Testis (tissue), 3 donors: ENCODE results near the gene GHRH. TPM values are rescaled to one million over a fixed set of nuclear protein-coding genes. Genes with fewer than 3 reads are reported as not detected.

Experiments
- DNase-seq: peaks from one replicate; pipeline ENCODE4 v3.0.0-alpha.2; 2019
- H3K27ac ChIP-seq, 2 donors: fragments of 200-600 bp; sonication (generic); one replicate each; pipeline ENCODE4 v1.5.1; 2019
- H3K27me3 ChIP-seq: fragments of 200-600 bp; sonication (generic); one replicate; pipeline ENCODE4 v1.5.1; 2019
- H3K36me3 ChIP-seq: fragments of 200-600 bp; sonication (generic); one replicate; pipeline ENCODE4 v1.5.1; 2017; ENCODE audit warnings: low read depth; ENCODE audit errors: missing control alignments
- H3K4me1 ChIP-seq: fragments of 200-600 bp; sonication (generic); one replicate; pipeline ENCODE4 v1.5.1; 2019
- H3K4me3 ChIP-seq, 2 donors: fragments of 200-600 bp; sonication (generic); one replicate each; pipeline ENCODE4 v1.5.1; 2017 to 2019
- H3K9me3 ChIP-seq: fragments of 200-600 bp; sonication (generic); one replicate; pipeline ENCODE4 v1.5.1; 2017
- CTCF ChIP-seq, 3 experiments: fragments of 450-650 bp in 2 of 3; fragments of 200-600 bp in 1 of 3; sonication (generic) in 1 of 3; IDR thresholded peaks; one replicate each; pipeline ENCODE4 v1.5.1; 2016 to 2019; ENCODE audit warnings: antibody characterized with exemption in 3 of 3, mild to moderate bottlenecking in 2 of 3, moderate library complexity in 1 of 3
- POLR2A ChIP-seq: fragments of 450-650 bp; IDR thresholded peaks from one replicate; pipeline ENCODE4 v1.6.1; 2017; ENCODE audit warnings: antibody characterized with exemption, mild to moderate bottlenecking, moderate library complexity
- WGBS, 2 donors: methylation state at CpG; one replicate each; pipeline ENCODE4 v1.1.5; 2018; 5-methylcytosine and 5-hydroxymethylcytosine counted together
- intact Hi-C: fragments of 100-400 bp; cut with DNase I; formaldehyde crosslinking; loops from one replicate; pipeline ENCODE4 v1.15.1; 2023; ENCODE audit warnings: low total_unique reads
- polyA plus RNA-seq: library from polyadenylated mRNA; stranded (reverse); fragments of 350-450 nt; fragmentation: Illumina TruSeq; extraction: RNeasy Lipid Tissue Mini Kit (QIAGEN cat#74804); gene quantifications from one replicate; pipeline ENCODE4 v1.2.3, GENCODE V29; 2014; ENCODE audit warnings: low read depth, low replicate concordance; ENCODE audit not compliant: insufficient read depth
- total RNA-seq, 2 donors: library from RNA; depleted of rRNA; stranded (reverse); fragments of >200 nt; gene quantifications; one replicate each; pipeline ENCODE4 v1.2.3, GENCODE V29; 2016

GHRH gene
- total and polyA plus RNA-seq, 3 donors from 2014 or later: not detected

- 72 to 81% methylated on average over 6 to 8 of the region's 8 CpGs for WGBS, 2 donors
- intact Hi-C loops: no loop called here
- Histone ChIP-seq H3K4me3 (no peak overlapping the region), H3K27ac (no peak overlapping the region), H3K9me3 (no peaks in the 10 kb centered on the region), H3K36me3 (no peaks in the 10 kb centered on the region), H3K27me3 (no peaks in the 10 kb centered on the region), H3K4me1 (no peaks in the 10 kb centered on the region)
- TF ChIP-seq CTCF (IDR thresholded peaks at IDR 0.05) (no peak), POLR2A (no peak)
- no peak for DNase-seq
These were observed 891 bp upstream of the GHRH start for GRCh38 chr20:37262505-37262904.

DNA sequence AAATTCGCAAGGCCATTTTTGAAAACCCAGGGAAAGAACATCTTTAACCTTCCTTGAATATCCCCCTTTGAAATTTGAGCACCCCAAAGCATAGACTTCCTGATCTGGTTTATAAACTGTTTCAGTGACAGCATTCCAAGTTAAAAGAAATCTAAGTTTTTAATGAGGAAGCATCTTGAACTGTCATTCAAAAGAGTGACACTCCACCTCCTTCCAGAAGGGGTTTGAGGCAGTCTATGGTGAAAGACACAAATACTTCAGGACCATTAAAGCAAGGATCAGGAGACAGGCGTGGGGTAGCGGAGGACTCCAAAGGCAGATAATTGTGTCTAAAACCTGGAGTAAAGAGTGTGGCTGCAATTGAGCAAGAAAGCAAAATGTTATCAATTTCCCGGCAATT is 691 bp downstream of the GHRH start:
- WGBS, 2 donors: 91 to 94% methylated on average over 4 of the region's 4 CpGs
- H3K4me3 ChIP-seq: no peak overlapping the region
- no peak overlapping the region for H3K27ac ChIP-seq
- H3K36me3 ChIP-seq: no peaks in the 10 kb centered on the region
- TF ChIP-seq POLR2A: no peak
- TF ChIP-seq CTCF (IDR thresholded peaks at IDR 0.05): no peak
- DNase-seq: no peak
- H3K9me3 ChIP-seq: no peaks in the 10 kb centered on the region
- H3K4me1 ChIP-seq: no peaks in the 10 kb centered on the region
- intact Hi-C loops: no loop called here
- H3K27me3 ChIP-seq: no peaks in the 10 kb centered on the region

DNA sequence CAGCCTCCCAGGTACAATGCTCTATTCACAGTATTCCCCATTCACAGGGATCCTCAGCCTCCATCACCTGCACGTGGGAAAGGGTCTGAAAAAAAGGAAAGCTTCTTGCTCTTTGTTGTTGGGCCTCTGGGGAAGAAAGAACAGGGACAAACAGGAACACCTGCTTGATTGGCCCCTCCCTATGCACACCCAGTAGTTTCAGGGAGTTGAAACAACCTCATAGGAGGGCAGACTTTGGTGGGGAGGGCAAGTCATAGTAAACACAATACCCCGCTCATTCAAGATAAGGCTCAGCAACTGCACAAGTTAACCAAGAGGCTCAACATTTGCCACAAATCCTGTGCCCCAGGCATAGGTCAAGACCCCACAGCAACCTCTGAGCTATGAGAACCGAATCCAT is 1.7 kb downstream of the GHRH start:
- Histone ChIP-seq H3K27me3 (no peaks in the 10 kb centered on the region), H3K4me1 (no peaks in the 10 kb centered on the region), H3K27ac (no peak overlapping the region), H3K36me3 (no peaks in the 10 kb centered on the region), H3K4me3 (no peak overlapping the region), H3K9me3 (no peaks in the 10 kb centered on the region)
- TF ChIP-seq CTCF (IDR thresholded peaks at IDR 0.05) (no peak), POLR2A (no peak)
- intact Hi-C loops: no loop called here
- WGBS, 2 donors: 87 to 94% methylated on average over 3 of the region's 3 CpGs
- DNase-seq: no peak

GRCh38 chr20:37259031-37259430 is 2.6 kb downstream of the GHRH start:
- H3K9me3 ChIP-seq: no peaks in the 10 kb centered on the region
- no peak overlapping the region for H3K4me3 ChIP-seq
- 87 to 97% methylated on average over 11 of the region's 11 CpGs for WGBS, 2 donors
- no peaks in the 10 kb centered on the region for H3K4me1 ChIP-seq
- H3K36me3 ChIP-seq: no peaks in the 10 kb centered on the region
- no peak for DNase-seq
- no peak overlapping the region for H3K27ac ChIP-seq
- intact Hi-C loops: no loop called here
- no peak for TF ChIP-seq CTCF (IDR thresholded peaks at IDR 0.05)
- no peak for TF ChIP-seq POLR2A
- H3K27me3 ChIP-seq: no peaks in the 10 kb centered on the region

DNA sequence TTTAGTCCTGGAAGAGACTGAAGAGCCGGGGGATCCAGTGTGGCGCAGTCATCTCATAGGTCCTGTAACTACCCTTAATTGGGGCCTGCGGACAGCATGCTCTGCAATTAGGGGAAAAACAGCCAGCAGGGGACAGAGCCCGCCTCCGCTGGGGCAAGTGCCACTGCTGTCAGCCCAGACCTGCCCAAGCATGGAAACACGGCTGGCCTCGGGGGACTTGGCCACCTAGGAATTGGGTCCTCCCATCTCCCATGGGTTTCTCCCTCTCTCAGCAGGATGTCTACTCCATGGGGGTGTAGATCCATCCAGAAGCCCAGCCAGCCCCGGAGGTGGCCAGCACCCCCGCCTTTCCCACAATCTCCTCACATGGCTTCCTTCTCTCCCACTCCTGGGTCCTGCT is 3.6 kb downstream of the GHRH start:
- Histone ChIP-seq H3K9me3 (no peaks in the 10 kb centered on the region), H3K27ac (no peak overlapping the region), H3K27me3 (no peaks in the 10 kb centered on the region), H3K36me3 (no peaks in the 10 kb centered on the region), H3K4me1 (no peaks in the 10 kb centered on the region), H3K4me3 (no peak overlapping the region)
- no peak for DNase-seq
- intact Hi-C loops: no loop called here
- 68 to 80% methylated on average over 5 to 9 of the region's 9 CpGs for WGBS, 2 donors
- no peak for TF ChIP-seq POLR2A
- no peak for TF ChIP-seq CTCF (IDR thresholded peaks at IDR 0.05)
